Panc1 (cell line): ENCODE measurements around the gene ANKMY1. TPM values are rescaled to one million over a fixed set of nuclear protein-coding genes. Genes with fewer than 3 reads are reported as not detected.

Experiments used
- ATAC-seq: fragments of 200-7000 bp; cut with Tn5 transposase; 2 replicates; pipeline ENCODE4 v1.9.1; 2020; ENCODE audit warnings: mild to moderate bottlenecking, moderate library complexity
- BruUV-seq: library from RNA; stranded (reverse); fragments of 400-500 nt; replicated peaks from 2 replicates; lab custom pipeline; 2021; lab: Mats Ljungman, UMichigan
- CTCF ChIA-PET: fragments of 300-600 bp; sonication (Branson Sonifier 250); formaldehyde crosslinking; loops from one replicate; lab custom pipeline; 2022; ENCODE audit warnings: antibody characterized with exemption; lab: Charles Lee
- POLR2A ChIA-PET: fragments of 300-600 bp; sonication (Branson Sonifier 250); formaldehyde crosslinking; loops from one replicate; lab custom pipeline; 2022; ENCODE audit warnings: antibody characterized with exemption; lab: Charles Lee
- DNase-seq: peaks from one replicate; pipeline ENCODE4 v3.0.0-alpha.2; 2010; ENCODE audit warnings: low read depth, low spot score
- H3K27ac ChIP-seq: 2 replicates; pipeline ENCODE4 v1.5.1; 2011; ENCODE audit warnings: mild to moderate bottlenecking, low read length, inconsistent platforms
- H3K27me3 ChIP-seq: fragments of 200-500 bp; sonication (Bioruptor generic); 2 replicates; pipeline ENCODE4 v1.6.0; 2014; ENCODE audit warnings: low read length, inconsistent platforms; ENCODE audit not compliant: control insufficient read depth, insufficient read depth
- H3K36me3 ChIP-seq: fragments of 200-500 bp; sonication (Bioruptor generic); 2 replicates; pipeline ENCODE4 v1.5.1; 2014; ENCODE audit warnings: inconsistent platforms, mild to moderate bottlenecking, low read length, moderate library complexity; ENCODE audit not compliant: control insufficient read depth, insufficient read depth
- H3K4me1 ChIP-seq: 2 replicates; pipeline ENCODE4 v1.5.1; 2011; ENCODE audit warnings: inconsistent platforms, mild to moderate bottlenecking, low read length, moderate library complexity; ENCODE audit not compliant: control insufficient read depth, insufficient read depth
- H3K4me3 ChIP-seq, 2 experiments: 2 replicates each; pipeline ENCODE4 v1.5.1; 2011 to 2012; ENCODE audit warnings: low read depth in 2 of 2, low read length in 2 of 2, mild to moderate bottlenecking in 2 of 2, inconsistent platforms in 1 of 2, moderate library complexity in 1 of 2
- H3K9me3 ChIP-seq: fragments of 200-500 bp; sonication (Bioruptor generic); 2 replicates; pipeline ENCODE4 v1.5.1; 2014; ENCODE audit warnings: low read depth, mild to moderate bottlenecking, inconsistent platforms, low read length, moderate library complexity; ENCODE audit not compliant: control insufficient read depth, insufficient read depth
- POLR2AphosphoS5 ChIP-seq: IDR thresholded peaks from 2 replicates; pipeline ENCODE4 v1.6.1; 2012; ENCODE audit warnings: mild to moderate bottlenecking, low read depth, low read length, moderate library complexity
- SIN3A ChIP-seq: IDR thresholded peaks from 2 replicates; pipeline ENCODE4 v1.6.1; 2012; ENCODE audit warnings: low read depth, mild to moderate bottlenecking, low read length, moderate library complexity, borderline replicate concordance; ENCODE audit not compliant: insufficient read depth
- TCF7L2 ChIP-seq: IDR thresholded peaks from 2 replicates; pipeline ENCODE4 v1.6.1; 2011; ENCODE audit warnings: mild to moderate bottlenecking, low read depth, low read length, inconsistent platforms
- in situ Hi-C: cut with HindIII; loops from 2 replicates; pipeline ENCODE4 v1.10.0; 2016; ENCODE audit warnings: low sequenced_read_pairs, low pct_unique_long_range_greater_than_20kb
- intact Hi-C: fragments of 100-400 bp; cut with micrococcal nuclease; formaldehyde crosslinking; loops from one replicate; pipeline ENCODE4 v1.10.0; 2022; ENCODE audit not compliant: unreplicated experiment
- total RNA-seq: library from RNA; stranded (reverse); gene quantifications from one replicate; pipeline ENCODE4 v1.2.1, GENCODE V29; 2021; ENCODE audit not compliant: unreplicated experiment
- TF ChIP-seq, protein P1 (sequence below), 2 experiments: IDR thresholded peaks; 2 replicates each; pipeline ENCODE4 v1.6.1; 2011 to 2012; ENCODE audit warnings: low read depth in 2 of 2, control low read depth in 1 of 2, low read length in 1 of 2, mild to moderate bottlenecking in 1 of 2, moderate library complexity in 1 of 2; ENCODE audit not compliant: insufficient read depth in 1 of 2
- TF ChIP-seq, protein P2 (sequence below): fragments of 450-650 bp; IDR thresholded peaks from 2 replicates; pipeline ENCODE4 v1.5.1; 2017; ENCODE audit warnings: mild to moderate bottlenecking

ANKMY1 gene
- total RNA-seq, 1 experiment from 2014 or later: 19.5 TPM

DNA sequence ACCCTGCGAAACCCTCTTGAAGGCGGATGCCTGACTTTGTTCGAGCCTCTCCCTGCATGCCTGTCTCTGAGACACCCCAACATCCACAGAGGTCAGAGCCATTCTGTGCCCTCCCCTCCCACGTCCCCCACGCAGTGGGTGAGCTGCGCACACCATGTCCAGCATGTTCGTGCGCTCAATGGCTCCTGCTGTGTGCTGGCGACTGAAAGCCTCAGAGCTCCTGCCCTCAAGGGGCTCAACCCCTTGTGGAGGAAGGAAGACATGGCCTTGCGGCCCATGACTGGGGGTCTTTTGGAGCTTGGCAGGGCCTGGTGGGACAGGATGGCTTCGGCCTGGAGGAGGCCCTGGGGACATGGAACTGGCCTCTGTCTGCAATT is 45.7 kb downstream of the ANKMY1 start:
- Histone ChIP-seq H3K9me3 (no peaks in the 10 kb centered on the region), H3K27ac (no peak overlapping the region), H3K4me1 (no peaks in the 10 kb centered on the region), H3K36me3 (no peaks in the 10 kb centered on the region), H3K4me3 (no peak overlapping the region), H3K27me3 (no peaks in the 10 kb centered on the region)
- ATAC-seq (no peak), DNase-seq (no peak)
- in situ Hi-C loops (no loop called here), intact Hi-C loops (loop anchor here (5.0 kb wide), 1 partner anchor 45 kb away; the partner anchor contains the start of gene ANKMY1)
- BruUV-seq: no TSS peak
- POLR2A ChIA-PET: no interaction called here
- CTCF ChIA-PET: no interaction called here
- TF ChIP-seq SIN3A: no peak
- TF ChIP-seq, protein P1, sequence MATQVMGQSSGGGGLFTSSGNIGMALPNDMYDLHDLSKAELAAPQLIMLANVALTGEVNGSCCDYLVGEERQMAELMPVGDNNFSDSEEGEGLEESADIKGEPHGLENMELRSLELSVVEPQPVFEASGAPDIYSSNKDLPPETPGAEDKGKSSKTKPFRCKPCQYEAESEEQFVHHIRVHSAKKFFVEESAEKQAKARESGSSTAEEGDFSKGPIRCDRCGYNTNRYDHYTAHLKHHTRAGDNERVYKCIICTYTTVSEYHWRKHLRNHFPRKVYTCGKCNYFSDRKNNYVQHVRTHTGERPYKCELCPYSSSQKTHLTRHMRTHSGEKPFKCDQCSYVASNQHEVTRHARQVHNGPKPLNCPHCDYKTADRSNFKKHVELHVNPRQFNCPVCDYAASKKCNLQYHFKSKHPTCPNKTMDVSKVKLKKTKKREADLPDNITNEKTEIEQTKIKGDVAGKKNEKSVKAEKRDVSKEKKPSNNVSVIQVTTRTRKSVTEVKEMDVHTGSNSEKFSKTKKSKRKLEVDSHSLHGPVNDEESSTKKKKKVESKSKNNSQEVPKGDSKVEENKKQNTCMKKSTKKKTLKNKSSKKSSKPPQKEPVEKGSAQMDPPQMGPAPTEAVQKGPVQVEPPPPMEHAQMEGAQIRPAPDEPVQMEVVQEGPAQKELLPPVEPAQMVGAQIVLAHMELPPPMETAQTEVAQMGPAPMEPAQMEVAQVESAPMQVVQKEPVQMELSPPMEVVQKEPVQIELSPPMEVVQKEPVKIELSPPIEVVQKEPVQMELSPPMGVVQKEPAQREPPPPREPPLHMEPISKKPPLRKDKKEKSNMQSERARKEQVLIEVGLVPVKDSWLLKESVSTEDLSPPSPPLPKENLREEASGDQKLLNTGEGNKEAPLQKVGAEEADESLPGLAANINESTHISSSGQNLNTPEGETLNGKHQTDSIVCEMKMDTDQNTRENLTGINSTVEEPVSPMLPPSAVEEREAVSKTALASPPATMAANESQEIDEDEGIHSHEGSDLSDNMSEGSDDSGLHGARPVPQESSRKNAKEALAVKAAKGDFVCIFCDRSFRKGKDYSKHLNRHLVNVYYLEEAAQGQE (IDR thresholded peaks at IDR 0.05; ENCODE audit: insufficient read depth in 1 of 2, low read depth in 2 of 2, low read length in 1 of 2): no peak
- no peak for TF ChIP-seq POLR2AphosphoS5
- TF ChIP-seq TCF7L2: no peak
- TF ChIP-seq, protein P2, sequence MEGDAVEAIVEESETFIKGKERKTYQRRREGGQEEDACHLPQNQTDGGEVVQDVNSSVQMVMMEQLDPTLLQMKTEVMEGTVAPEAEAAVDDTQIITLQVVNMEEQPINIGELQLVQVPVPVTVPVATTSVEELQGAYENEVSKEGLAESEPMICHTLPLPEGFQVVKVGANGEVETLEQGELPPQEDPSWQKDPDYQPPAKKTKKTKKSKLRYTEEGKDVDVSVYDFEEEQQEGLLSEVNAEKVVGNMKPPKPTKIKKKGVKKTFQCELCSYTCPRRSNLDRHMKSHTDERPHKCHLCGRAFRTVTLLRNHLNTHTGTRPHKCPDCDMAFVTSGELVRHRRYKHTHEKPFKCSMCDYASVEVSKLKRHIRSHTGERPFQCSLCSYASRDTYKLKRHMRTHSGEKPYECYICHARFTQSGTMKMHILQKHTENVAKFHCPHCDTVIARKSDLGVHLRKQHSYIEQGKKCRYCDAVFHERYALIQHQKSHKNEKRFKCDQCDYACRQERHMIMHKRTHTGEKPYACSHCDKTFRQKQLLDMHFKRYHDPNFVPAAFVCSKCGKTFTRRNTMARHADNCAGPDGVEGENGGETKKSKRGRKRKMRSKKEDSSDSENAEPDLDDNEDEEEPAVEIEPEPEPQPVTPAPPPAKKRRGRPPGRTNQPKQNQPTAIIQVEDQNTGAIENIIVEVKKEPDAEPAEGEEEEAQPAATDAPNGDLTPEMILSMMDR: no peak

DNA sequence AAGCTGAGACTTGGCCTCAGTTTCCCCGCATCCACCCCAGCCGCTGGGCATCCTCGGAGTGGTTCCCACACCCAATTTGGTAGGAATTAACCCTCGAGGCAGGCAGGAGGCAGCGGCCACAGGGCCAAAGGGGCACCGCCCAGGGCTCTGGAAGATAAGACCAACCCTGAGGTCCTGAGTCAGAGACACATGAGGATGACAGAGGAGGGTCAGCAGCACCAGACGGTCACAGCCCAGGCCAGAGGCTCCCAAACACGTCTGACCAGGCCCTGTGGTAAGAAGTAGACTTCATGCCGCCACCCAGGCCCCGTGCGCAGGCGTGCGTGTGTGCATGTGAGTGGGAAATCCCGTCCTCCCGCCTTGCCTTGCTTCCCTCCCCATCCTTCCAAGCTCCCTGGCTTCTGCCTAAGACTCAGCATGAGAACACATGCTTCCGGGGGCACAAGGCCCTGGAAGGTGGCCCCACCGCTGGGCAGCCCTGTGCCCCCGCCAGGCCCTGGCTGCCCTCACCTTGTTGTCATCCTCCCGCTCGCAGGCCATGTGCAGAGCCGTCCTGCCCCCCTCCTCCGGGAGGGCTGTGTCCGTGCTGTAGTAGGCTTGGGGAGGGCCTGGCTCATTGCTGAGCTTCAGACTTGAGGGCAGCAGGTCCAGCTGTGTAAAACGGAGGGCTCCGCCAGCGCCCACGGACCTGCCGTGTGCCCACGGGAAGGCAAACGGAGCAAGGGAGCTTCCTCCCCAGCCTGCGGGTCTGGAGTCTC is 46.3 kb downstream of the ANKMY1 start:
- TF ChIP-seq TCF7L2: no peak
- Histone ChIP-seq H3K4me3 (no peak overlapping the region), H3K4me1 (no peaks in the 10 kb centered on the region), H3K27me3 (no peaks in the 10 kb centered on the region), H3K27ac (no peak overlapping the region), H3K9me3 (no peaks in the 10 kb centered on the region), H3K36me3 (no peaks in the 10 kb centered on the region)
- POLR2A ChIA-PET: no interaction called here
- no TSS peak for BruUV-seq
- in situ Hi-C loops: no loop called here
- DNase-seq (no peak), ATAC-seq (no peak)
- CTCF ChIA-PET: no interaction called here
- intact Hi-C loops: loop anchor here (5.0 kb wide), 1 partner anchor 46 kb away; the partner anchor contains the start of gene ANKMY1

DNA sequence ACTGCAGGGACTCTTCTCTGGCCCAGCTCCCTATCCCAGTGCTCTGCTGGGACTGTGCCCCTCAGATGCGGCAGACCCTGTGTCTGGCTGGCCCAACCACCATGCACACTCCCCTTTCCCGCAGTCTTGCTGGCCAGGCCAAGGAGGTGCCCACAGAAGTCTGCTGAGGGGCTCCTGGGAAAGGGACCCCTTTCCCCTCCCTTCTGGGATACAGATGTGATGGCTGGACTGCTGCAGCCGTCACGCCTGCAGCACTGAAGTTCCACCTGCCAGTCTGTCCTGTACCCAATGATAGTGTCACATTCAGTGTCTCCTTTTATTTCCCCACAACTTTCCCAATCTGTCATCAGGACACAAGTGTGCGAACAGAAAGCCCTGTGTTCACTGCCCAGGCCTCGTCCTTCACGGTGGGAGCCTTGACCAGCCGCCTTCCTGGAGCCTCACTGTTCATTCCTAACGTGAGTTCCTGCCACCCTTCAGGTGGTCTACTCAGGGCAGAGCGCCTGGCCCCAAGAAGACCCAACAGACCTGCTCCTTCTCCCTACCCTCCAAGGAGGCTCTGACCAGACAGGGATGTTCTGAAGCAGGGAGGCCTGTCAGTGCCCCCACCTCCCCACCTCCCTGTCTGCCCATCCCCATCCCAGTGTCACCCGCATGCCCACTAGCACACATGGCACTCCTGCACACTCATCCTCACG is 47.1 kb downstream of the ANKMY1 start:
- Histone ChIP-seq H3K27ac (no peak overlapping the region), H3K9me3 (no peaks in the 10 kb centered on the region), H3K36me3 (no peaks in the 10 kb centered on the region), H3K4me1 (no peaks in the 10 kb centered on the region), H3K27me3 (no peaks in the 10 kb centered on the region), H3K4me3 (no peak overlapping the region)
- DNase-seq: no peak
- POLR2A ChIA-PET: no interaction called here
- no peak for ATAC-seq
- no TSS peak for BruUV-seq
- in situ Hi-C loops (no loop called here), intact Hi-C loops (loop anchor here (5.0 kb wide), 1 partner anchor 47 kb away; the partner anchor contains the start of gene ANKMY1)
- TF ChIP-seq, protein P1 (IDR thresholded peaks at IDR 0.05; ENCODE audit: insufficient read depth in 1 of 2, low read depth in 2 of 2, low read length in 1 of 2): no peak
- TF ChIP-seq TCF7L2: no peak
- TF ChIP-seq POLR2AphosphoS5: no peak
- TF ChIP-seq SIN3A: no peak
- CTCF ChIA-PET: no interaction called here
